Tibial nerve (tissue), 4 donors: ENCODE results near the gene TMEM94. TPM values are rescaled to one million over a fixed set of nuclear protein-coding genes. Genes with fewer than 3 reads are reported as not detected.

Experiments used
- DNase-seq, 2 donors: peaks; one replicate each; pipeline ENCODE4 v3.0.0-alpha.2; 2019; ENCODE audit warnings: low spot score in 2 of 2
- H3K27ac ChIP-seq, 4 donors: fragments of 200-600 bp; sonication (generic) in 3 of 4; one replicate each; pipeline ENCODE4 v1.5.1; 2017 to 2019; ENCODE audit warnings: mild to moderate bottlenecking in 1 of 4
- H3K27me3 ChIP-seq, 2 donors: fragments of 200-600 bp; sonication (generic) in 1 of 2; one replicate each; pipeline versions ENCODE4 v1.5.1 to v1.6.0; 2017 to 2019
- H3K36me3 ChIP-seq, 3 donors: fragments of 200-600 bp; sonication (generic); one replicate each; pipeline ENCODE4 v1.5.1; 2018 to 2019
- H3K4me1 ChIP-seq, 4 donors: fragments of 200-600 bp; sonication (generic) in 3 of 4; one replicate each; pipeline ENCODE4 v1.5.1; 2017 to 2019
- H3K4me3 ChIP-seq, 4 donors: fragments of 200-600 bp; sonication (generic) in 3 of 4; one replicate each; pipeline ENCODE4 v1.5.1; 2017 to 2019; ENCODE audit warnings: mild to moderate bottlenecking in 1 of 4, moderate library complexity in 1 of 4
- H3K9me3 ChIP-seq, 4 donors: fragments of 200-600 bp; sonication (generic) in 3 of 4; one replicate each; pipeline ENCODE4 v1.5.1; 2017 to 2019
- CTCF ChIP-seq, 5 experiments: fragments of 200-600 bp in 3 of 5; fragments of 450-650 bp in 2 of 5; sonication (generic) in 3 of 5; IDR thresholded peaks; one replicate each; pipeline ENCODE4 v1.5.1; 2016 to 2019; ENCODE audit warnings: antibody characterized with exemption in 5 of 5, mild to moderate bottlenecking in 3 of 5, moderate library complexity in 2 of 5
- EP300 ChIP-seq, 2 donors: sonication (generic); formaldehyde crosslinking; IDR thresholded peaks; one replicate each; pipeline ENCODE4 v1.6.1; 2017; ENCODE audit warnings: antibody characterized with exemption in 2 of 2, mild to moderate bottlenecking in 1 of 2
- POLR2A ChIP-seq, 2 donors: fragments of 450-650 bp; IDR thresholded peaks; one replicate each; pipeline ENCODE4 v1.6.1; 2017; ENCODE audit warnings: antibody characterized with exemption in 2 of 2, mild to moderate bottlenecking in 2 of 2, moderate library complexity in 2 of 2
- WGBS, 2 donors: methylation state at CpG; one replicate each; pipeline ENCODE4 v1.1.5; 2018; 5-methylcytosine and 5-hydroxymethylcytosine counted together
- total RNA-seq, 4 donors: library from RNA; depleted of rRNA; stranded (reverse); fragments of >200 nt; gene quantifications; one replicate each; pipeline ENCODE4 v1.1.0, GENCODE V29; 2016

The TMEM94 gene
- total RNA-seq, 4 donors from 2014 or later: 84.3 to 95.1 (median 89.9) TPM

- 62 to 65% methylated on average over 16 of the region's 20 CpGs for WGBS, 2 donors
- H3K27ac ChIP-seq: peak overlapping the region; percentile 75 to 97 (median 86)
- H3K36me3 ChIP-seq: peaks cover 0 to 63% (median 0%) of the 10 kb centered on the region in 3 donors
- H3K4me1 ChIP-seq: peaks cover 2 to 89% (median 50%) of the 10 kb centered on the region in 4 donors
- DNase-seq: no peak
- H3K27me3 ChIP-seq: no peaks in the 10 kb centered on the region
- peak overlapping the region in 3 of 4 donors; percentile 9 to 45 (median 17) for H3K4me3 ChIP-seq
- H3K9me3 ChIP-seq: no peaks in the 10 kb centered on the region
- TF ChIP-seq EP300 (IDR thresholded peaks at IDR 0.05): no peak
- no peak for TF ChIP-seq CTCF (IDR thresholded peaks at IDR 0.05)
- no peak for TF ChIP-seq POLR2A (IDR thresholded peaks at IDR 0.05)
These were observed 50.5 kb downstream of the TMEM94 start for GRCh38 chr17:75506888-75507287.

GRCh38 chr17:75507733-75508719, 51.6 kb downstream of the TMEM94 start:
- H3K9me3 ChIP-seq: no peaks in the 10 kb centered on the region
- TF ChIP-seq POLR2A (IDR thresholded peaks at IDR 0.05) (no peak), EP300 (IDR thresholded peaks at IDR 0.05) (peak in 1 of 2 donors; percentile 61)
- WGBS, 2 donors: 34% methylated on average over 19 to 26 of the region's 27 CpGs
- H3K4me3 ChIP-seq: peak overlapping the region; percentile 17 to 45 (median 20)
- H3K27me3 ChIP-seq: no peaks in the 10 kb centered on the region
- no peak for DNase-seq
- peak overlapping the region; percentile 76 to 97 (median 88) for H3K27ac ChIP-seq
- H3K4me1 ChIP-seq: peaks cover 2 to 90% (median 54%) of the 10 kb centered on the region in 4 donors
- peaks cover 0 to 52% (median 0%) of the 10 kb centered on the region in 3 donors for H3K36me3 ChIP-seq

- TF ChIP-seq CTCF (IDR thresholded peaks at IDR 0.05): no peak
- no peak for TF ChIP-seq POLR2A (IDR thresholded peaks at IDR 0.05)
- no peak for TF ChIP-seq EP300 (IDR thresholded peaks at IDR 0.05)
- H3K4me3 ChIP-seq: peak overlapping the region in 1 of 4 donors; percentile 45
- H3K36me3 ChIP-seq: peaks cover 0 to 43% (median 0%) of the 10 kb centered on the region in 3 donors
- DNase-seq: no peak
- WGBS, 2 donors: 24 to 78% methylated on average over 2 to 4 of the region's 5 CpGs
- no peaks in the 10 kb centered on the region for H3K9me3 ChIP-seq
- peak overlapping the region; percentile 60 to 97 (median 88) for H3K27ac ChIP-seq
- no peaks in the 10 kb centered on the region for H3K27me3 ChIP-seq
- peaks cover 2 to 95% (median 60%) of the 10 kb centered on the region in 4 donors for H3K4me1 ChIP-seq
These were observed 52.5 kb downstream of the TMEM94 start for GRCh38 chr17:75508931-75509361.

- WGBS, 2 donors: 50 to 52% methylated on average over 10 to 19 of the region's 19 CpGs
- Histone ChIP-seq H3K9me3 (no peaks in the 10 kb centered on the region), H3K27me3 (no peaks in the 10 kb centered on the region), H3K4me3 (peak overlapping the region in 2 of 4 donors; percentile 7 to 45), H3K36me3 (peaks cover 0 to 35% (median 0%) of the 10 kb centered on the region in 3 donors), H3K27ac (peak overlapping the region; percentile 60 to 97 (median 88)), H3K4me1 (peaks cover 2 to 95% (median 67%) of the 10 kb centered on the region in 4 donors)
- DNase-seq: no peak
- TF ChIP-seq EP300 (IDR thresholded peaks at IDR 0.05) (no peak), POLR2A (IDR thresholded peaks at IDR 0.05) (no peak), CTCF (IDR thresholded peaks at IDR 0.05) (no peak)
These were observed 53.3 kb downstream of the TMEM94 start for GRCh38 chr17:75509528-75510258.

GRCh38 chr17:75511270-75511609, 54.8 kb downstream of the TMEM94 start:
- TF ChIP-seq CTCF (IDR thresholded peaks at IDR 0.05) (no peak), EP300 (IDR thresholded peaks at IDR 0.05) (no peak), POLR2A (IDR thresholded peaks at IDR 0.05) (no peak)
- H3K4me3 ChIP-seq: peak overlapping the region in 1 of 4 donors; percentile 98
- H3K36me3 ChIP-seq: peaks cover 0 to 20% (median 0%) of the 10 kb centered on the region in 3 donors
- peaks cover 2 to 84% (median 70%) of the 10 kb centered on the region in 4 donors for H3K4me1 ChIP-seq
- peak overlapping the region; percentile 53 to 97 (median 90) for H3K27ac ChIP-seq
- 71 to 78% methylated on average over 4 of the region's 4 CpGs for WGBS, 2 donors
- no peaks in the 10 kb centered on the region for H3K9me3 ChIP-seq
- no peaks in the 10 kb centered on the region for H3K27me3 ChIP-seq
- DNase-seq: no peak
